HTR-8/SVneo (cell line): ENCODE data around the gene TRIO.

ENCODE experiments used
- DNase-seq: peaks from one replicate; pipeline ENCODE4 v3.0.0; 2011; ENCODE audit warnings: low spot score, mixed read lengths; ENCODE audit not compliant: insufficient read length
- FAIRE-seq: peaks from 2 replicates; lab custom pipeline; 2011; peaks lifted over from hg19 to GRCh38; lab: Jason Lieb, UNC

The TRIO gene

DNA sequence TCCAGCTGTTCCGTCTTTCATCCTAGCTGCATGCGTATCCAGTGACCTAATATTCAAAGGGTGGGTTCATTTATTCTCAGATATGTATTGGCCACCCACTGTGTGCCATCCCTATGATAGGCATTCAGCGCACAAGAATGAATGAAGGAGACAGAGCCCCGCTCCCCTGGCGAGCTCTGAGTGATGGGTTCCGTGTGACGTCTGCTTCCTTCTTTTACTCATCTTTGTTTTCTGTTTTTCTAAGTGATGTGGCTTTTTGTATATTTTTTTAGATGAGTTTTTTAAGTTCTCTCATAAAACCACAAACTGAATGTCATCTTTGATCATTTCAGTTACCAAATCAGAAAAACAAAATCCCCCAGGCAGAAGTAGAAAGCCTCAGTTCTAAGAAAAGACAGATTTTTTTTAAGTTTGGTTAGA is 270.2 kb downstream of the TRIO start:
- DNase-seq: no peak
- FAIRE-seq: no peak

DNA sequence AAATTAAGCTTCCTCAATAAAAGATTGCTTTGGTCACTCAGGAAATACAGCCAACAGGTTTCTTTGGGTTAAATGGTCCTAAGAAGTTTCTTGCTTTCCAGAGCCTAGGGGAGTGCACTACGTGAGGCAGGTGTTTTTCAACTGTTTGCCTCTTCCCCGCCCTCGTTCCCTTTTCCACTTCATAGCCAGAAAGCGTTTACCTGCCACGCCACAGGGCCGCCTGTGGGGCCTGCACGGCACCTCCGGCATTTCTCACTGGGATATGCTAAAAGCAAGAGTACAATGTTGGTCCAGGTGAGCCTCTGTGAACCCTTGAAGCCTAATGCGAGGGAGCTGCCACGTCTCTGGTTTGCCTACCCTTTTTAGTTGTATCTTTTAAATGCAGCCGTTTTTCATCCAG is 270.9 kb downstream of the TRIO start:
- DNase-seq (no peak), FAIRE-seq (no peak)

DNA sequence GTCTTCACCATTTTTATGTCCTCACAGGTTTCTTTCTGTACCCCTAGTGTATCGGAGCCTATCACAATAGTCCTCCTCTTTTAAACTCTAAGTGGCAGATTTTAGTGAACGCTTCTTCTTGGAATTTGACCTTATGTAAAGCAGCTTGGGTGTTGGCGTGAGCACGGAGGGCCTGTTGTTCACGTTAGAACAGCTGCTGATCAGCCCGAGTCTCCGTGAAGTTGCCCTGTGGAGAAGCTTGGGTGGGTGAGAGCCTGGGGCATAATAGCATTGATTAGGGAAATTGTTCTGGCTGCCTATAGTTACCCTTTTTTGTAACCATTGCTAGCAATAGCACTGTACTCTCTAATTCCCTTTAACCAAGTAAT is 271.5 kb downstream of the TRIO start:
- no peak for DNase-seq
- FAIRE-seq: no peak

DNA sequence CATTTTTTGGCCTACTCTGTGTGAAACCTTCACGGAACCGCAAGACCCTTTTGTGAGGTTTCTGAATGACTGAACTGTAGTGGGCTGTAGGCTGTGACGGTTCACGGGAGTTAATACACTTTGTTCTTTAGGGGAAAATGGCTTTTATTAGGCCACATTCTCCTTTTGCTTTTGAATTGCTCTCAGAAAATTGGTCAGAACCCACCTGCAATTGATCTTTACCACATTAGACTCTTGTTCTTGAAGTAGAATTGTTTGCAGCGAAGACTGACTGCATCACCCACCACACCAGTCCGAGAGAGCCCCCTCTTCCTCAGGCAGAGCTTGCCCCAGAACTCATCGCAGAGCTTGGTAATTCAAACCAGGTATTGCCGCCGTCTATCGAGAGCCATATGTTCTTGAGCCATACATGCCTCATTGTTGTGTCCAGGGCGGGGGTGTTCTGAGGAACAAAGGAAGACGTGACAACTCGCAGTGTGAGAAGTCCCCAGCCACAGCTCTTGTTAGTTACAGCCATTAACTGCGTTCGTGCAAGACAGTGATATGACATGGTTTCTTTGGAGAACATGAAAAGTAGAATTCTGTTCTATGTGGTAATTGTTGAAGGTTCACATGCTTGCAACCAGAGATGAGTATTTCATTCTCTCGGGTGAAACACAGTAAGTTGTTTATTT is 272.0 kb downstream of the TRIO start:
- FAIRE-seq: peak; percentile 46
- DNase-seq: no peak

DNA sequence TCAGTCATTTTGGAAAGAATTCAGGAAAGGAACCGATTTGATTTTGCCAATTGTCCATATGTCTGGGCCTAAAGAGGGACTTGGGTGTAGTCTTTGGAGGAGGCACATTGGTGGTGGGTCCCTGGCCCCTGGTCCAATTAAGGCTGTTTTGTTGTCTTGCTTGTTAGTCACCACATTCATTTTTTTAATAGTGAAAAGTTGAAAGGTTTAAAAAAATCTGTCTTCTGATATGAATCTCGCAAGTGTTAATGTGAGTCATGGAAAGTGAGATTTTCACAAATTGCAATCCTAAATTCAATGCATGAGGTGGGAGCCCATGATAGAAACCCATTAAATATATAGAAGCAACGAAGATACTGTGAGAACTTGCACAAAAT is 272.5 kb downstream of the TRIO start:
- no peak for DNase-seq
- FAIRE-seq: no peak

DNA sequence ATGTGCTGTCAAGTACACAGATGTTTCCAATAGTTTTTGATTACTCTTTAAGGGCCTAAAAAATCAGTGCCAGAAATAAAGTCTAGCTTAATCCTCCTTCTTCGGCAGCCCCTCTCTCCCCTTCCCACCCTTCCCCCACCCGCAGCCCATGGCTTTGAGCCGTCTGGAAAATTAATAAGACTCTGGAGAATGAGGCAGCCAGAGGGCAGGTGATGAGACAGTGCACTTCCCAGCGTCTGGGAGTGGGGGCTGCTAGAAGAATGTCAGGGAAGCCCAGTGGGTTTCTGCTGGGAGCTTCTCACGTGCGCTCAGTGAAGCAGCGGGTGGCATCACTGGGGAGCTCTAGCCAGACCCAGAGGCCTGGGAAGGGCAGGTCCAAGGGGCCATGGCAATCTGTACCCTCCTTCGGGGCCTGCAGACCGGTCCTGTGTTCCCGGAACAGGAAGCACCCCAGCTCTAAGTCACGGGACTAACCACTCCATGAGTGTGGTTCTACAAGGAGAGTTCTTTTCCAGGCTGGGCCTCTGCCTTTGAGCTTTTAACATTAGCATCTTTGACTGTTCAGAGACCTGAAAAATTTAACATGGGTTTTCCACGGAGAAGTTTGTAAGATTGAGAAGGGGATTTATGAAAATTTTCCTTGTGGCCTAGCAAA is 273.6 kb downstream of the TRIO start:
- DNase-seq (no peak), FAIRE-seq (no peak)

DNA sequence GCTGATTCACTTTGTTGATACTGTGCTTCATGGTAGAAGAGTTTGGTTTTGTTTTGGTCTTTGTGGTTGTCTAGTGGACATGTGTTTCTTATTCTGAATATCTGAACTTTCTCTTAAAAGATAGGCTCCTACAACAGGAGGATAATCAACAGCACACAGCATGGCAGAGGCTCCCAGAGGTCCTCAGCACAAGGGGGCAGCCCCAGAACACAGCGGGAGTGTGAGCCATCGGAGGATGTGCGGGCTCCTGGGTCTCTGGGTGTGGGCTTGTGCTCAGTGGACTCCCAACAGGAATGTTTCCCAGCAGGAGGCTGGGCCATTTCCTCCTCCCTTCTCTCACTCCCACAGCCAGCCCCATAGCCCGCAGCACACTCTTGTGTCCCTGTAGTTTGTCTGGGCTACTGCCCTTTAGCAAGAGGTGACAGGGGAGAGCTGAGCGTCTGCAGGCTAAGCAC is 274.2 kb downstream of the TRIO start:
- FAIRE-seq: no peak
- DNase-seq: no peak

DNA sequence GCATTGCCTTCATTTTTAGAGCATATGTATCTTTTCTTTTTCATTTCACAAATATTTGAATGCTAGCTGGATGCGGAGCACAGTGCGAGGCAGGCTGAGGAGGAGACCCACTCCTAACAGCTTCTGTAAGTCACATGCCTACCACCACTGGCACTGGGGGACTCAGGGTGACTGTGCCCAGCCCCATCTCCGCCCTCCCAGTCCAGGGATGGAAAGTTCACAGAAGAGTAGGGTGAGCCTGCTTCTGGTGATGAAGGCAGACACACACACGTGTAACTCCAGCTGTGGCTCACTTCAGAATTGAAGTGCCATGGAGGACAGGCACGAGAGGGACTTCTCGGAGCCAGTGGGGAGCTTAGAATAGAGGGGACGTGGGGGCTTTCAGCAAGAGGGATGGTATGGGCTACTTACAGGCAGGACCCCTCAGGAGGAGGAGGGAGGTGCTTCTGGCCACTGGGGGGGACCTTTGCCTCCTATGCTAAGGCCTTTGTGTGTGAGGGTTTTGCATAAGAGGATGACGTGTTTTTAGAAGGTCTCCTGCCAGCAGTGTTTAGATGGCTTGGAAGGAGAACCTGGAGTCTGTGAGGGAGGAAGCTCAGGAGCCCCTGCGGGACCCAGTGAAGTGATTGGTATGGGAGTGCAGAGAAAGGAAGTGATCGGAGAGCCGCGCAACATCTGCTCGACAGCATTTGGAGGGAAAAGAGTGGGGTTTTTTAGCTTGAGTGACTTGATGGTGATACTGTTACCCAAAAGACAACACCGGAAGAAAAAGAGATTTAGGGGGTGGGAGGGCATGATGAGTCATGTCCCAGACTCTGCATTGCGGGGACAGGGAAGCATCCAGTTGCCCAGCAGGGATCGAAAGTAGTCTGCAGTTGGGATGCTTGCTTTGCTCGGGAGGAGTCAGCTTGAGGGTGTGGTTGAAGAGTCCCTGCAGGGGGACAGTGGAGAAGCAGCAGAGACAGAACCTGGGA is 274.9 kb downstream of the TRIO start:
- FAIRE-seq (no peak), DNase-seq (no peak)

DNA sequence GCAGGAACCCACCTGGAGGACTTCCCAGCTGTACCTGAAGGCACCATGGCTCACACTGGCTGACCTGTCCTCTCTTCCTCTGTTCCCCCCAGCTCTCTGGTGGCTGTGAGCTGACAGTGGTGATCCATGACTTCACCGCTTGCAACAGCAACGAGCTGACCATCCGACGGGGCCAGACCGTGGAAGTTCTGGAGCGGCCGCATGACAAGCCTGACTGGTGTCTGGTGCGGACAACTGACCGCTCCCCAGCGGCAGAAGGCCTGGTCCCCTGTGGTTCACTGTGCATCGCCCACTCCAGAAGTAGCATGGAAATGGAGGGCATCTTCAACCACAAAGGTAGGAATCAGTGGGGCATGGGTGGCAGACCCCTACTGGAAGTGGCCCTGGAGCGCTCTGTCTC is 276.5 kb downstream of the TRIO start:
- DNase-seq (no peak), FAIRE-seq (peak; percentile 4)

DNA sequence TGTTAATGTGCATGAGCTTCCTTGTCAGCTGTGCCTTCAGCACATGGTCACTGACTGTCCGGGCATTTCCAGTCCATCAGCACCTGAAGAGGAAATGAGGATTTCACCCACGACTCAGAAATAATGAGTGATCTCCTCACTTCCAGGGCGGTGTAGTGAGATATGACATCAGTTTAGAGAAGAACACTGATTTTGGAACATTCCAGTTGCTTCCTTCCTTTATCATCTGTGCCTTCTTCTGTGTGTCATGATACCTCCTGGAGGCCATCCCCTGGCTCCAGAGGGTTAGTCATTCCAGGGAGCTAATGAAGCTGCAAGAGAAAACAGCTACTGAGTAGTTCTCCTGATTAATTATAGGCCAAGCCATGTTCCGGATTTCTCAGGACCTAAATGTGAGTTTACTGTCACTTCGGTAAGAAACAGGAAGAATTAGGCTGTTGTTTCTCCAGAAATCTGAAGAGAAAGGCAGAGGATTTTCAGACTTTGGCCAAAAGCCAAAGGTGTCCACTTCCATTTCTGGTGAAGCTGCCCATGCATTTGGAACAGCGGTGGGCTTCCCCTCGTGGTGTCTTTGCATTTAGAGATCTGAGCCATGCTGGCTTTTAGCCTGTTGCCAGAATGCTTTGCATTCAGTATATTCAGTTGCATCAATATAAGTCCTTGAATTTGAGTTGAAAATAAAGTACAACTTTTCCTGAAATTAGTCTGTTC is 277.1 kb downstream of the TRIO start:
- FAIRE-seq: no peak
- DNase-seq: no peak

DNA sequence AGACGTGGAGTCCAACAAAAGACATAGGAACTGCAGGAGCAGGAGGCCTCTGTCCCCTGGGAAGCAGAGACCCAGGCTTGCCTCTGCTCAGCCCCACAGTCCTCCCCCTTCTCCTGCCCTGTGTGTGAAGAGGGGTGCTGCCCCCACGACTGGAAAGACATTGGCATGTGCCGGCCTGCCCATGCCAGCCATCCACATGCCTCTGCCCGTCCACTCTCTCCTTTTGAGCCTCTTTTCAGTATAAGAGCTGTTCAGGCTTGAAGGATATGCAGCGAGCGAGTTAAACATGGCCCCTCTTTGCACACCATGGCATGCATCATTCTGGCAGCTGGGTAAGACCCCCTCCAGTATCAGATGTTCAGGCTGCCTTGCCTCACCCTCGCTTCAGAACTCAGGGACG is 278.7 kb downstream of the TRIO start:
- FAIRE-seq (no peak), DNase-seq (no peak)

DNA sequence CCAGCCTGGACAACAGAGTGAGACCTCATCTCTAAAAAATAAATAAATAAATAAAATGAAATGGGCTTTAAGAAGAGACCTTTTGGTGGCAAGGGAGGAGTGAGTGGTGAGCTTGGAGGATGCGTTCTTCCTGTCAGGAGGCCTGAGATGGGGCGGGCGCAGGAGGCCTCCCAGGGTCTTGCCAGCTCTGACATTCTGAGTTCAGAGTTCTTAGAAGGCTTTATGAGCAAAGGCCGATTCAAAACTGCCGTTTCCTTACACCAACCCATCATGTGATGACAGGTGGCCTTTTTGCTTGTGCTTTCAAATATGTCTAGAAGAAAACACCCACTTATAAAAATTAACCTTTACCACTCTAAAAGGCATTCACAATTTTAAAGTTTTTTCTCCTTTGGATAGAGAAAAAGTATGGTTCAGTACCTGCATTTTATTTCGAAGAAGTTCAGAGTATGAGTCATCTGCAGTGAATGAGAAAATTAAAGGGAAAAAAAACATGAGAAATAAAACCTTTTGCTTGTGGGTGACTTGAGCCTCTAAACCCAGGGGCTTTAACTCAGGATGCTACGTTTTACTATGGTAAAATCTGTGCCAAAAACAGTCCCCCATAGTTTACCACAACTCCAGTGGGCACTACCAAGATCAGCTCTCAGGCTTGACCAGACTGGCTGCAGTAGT is 281.0 kb downstream of the TRIO start:
- DNase-seq (no peak), FAIRE-seq (no peak)

DNA sequence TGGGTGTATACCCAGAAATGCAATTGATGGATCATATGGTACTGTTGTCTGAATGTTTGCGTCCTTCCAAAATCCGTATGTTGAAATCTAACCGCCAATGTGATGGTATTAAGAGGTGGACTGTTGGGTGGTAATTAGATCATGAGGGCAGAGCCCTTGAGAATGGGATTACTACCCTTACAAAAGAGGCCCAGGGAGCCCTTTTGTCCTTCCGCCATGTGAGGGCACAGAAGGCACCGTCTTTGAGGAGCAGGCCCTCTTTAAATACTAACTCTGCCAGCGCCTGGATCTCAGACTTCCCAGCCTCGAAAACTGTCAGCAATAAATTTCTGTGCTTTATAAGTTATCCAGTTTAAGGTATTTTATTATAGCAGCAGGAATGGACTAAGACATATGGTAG is 282.4 kb downstream of the TRIO start:
- no peak for DNase-seq

DNA sequence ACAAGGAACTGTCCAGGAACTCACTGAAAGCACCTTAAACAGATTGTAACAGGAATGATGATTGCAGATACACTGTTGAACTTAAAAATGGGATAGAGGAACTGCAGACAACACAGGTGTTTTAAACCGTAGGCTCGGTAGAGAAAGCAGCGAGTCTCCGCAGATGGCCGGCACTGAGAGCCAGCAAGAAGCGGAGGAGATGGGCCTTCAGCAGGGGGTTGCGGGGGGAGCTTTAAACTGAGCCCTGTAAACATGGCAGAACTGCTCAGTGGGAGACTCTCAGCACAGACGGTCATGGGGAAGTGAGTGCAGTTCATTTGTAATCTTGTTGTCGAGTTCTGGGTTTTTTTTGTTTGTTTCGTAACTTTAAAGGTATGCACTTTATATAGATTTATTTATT is 283.4 kb downstream of the TRIO start:
- DNase-seq (no peak), FAIRE-seq (no peak)

More for the DNA sequence above, 282.4 kb downstream of the TRIO start:
- no peak for FAIRE-seq

DNA sequence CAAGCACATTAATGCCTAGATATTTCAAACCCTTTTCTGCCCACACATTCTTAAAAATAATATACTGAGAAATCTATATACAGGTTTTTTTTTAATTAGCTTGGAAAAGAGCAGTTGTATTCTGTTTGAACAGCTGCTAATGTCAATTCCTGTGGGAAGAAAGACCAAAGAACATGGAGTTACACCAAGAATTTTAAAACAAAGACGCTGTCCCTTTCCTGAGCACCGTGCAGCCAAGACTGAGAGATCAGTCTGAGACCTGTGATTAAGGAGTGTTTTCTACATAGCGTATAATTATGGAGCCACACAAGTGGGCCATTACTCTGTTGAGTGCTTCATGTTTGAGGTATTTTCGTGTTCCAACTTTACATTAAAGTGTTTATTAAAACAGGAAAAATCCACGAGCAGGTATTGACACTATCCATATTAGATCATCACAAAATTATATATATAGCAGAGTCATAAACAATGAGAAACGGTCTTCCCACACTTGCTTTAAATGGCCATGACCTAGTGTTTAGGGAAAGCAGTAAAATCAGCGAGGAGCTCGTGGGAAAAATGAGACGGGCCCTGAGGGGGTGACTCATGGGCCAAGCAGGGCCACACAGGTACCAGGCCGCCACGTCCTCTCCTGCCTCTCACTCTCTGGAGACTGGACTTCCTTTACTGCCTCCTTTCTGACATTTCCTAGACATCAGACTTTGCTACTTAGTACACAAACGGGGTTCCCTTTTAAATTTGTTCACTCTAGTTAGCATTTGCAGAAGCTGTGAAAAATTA is 285.4 kb downstream of the TRIO start:
- DNase-seq (no peak), FAIRE-seq (no peak)

DNA sequence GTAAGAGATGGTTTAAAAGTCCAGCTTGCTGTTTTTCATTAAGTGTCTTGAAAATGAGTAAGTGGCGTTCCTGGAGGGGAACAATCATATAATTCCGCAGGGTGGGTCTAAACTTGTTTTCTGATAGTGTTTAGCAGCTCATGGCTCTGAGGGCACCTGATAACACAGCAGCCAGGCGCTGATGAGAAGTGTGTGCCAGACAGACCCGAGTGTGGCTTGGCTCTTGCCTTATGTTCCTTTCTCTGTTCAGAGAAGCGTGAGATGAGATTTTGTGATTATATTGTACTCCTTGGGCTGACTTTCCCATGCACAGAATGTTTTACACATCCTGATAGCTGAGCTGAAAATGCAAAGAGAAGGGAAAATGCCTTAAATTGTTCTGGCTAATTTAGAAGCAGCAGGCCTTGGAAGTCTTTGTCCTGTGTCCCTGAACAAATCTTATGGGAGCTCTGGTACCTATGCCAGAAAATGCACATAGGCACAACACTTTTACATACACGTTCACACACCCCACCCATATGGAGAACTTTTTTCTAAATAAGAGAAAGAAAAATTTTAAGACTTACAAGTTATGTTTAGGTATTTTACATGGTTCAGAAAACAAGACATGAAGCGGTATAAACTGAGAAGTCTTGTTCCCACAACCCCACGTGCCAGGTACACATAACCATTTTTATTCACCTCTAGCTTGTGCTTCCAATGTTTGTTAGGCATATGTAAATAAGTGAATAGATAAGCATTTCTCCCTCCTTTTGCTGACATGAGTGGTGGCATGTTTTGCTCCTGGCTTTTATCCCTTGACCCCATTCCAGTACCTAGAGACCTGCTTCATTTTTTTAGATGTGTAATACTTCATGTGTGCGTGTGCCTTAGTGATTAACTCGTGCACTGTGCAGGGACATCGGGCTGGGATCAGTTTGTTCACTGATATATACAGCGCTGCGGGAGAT is 286.2 kb downstream of the TRIO start:
- no peak for FAIRE-seq
- DNase-seq: no peak

DNA sequence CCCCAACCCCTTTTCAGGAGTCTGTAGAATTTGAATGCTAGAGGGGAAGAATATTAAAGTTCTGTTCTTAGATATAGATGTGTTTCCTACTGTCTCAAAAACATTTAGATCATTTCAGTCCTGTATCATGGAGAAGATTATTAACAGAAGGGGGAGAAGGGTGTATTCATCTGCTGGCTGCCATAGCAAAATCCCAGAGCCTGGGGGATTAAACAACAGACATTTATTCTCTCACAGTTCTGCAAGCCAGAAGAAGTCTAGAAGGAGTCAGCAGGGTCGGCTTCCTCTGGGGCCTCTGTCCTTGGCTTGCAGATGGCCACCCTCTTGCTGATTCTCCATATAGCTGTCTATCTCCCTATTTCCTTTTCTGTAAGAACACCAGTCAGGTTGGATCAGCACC is 288.4 kb downstream of the TRIO start:
- no peak for FAIRE-seq
- no peak for DNase-seq
